GM21526 (cell line): ENCODE data around the gene CACNA1G.

Experiments used
- ATAC-seq: cut with Tn5 transposase; IDR thresholded peaks from one replicate; pipeline ENCODE4 v1.9.1; 2021; ENCODE audit warnings: moderate library complexity; ENCODE audit not compliant: unreplicated experiment, low FRiP score

The CACNA1G gene

GRCh38 chr17:50533185-50533584 is 27.3 kb upstream of the CACNA1G start:
- ATAC-seq = no peak

- no peak for ATAC-seq
Measured at GRCh38 chr17:50533720-50534148, 26.8 kb upstream of the CACNA1G start.

- no peak for ATAC-seq
Measured at GRCh38 chr17:50534222-50534978, 26.1 kb upstream of the CACNA1G start.

- no peak for ATAC-seq
Measured at GRCh38 chr17:50534979-50535326, 25.6 kb upstream of the CACNA1G start.

- no peak for ATAC-seq
Measured at GRCh38 chr17:50535407-50535806, 25.1 kb upstream of the CACNA1G start.

GRCh38 chr17:50536683-50537646 is 23.6 kb upstream of the CACNA1G start:
- no peak for ATAC-seq

GRCh38 chr17:50537721-50538548 is 22.6 kb upstream of the CACNA1G start:
- ATAC-seq = no peak

GRCh38 chr17:50538549-50539410 is 21.7 kb upstream of the CACNA1G start:
- ATAC-seq = no peak

GRCh38 chr17:50539762-50540559 is 20.6 kb upstream of the CACNA1G start:
- ATAC-seq = no peak

- ATAC-seq = no peak
Measured at GRCh38 chr17:50540560-50541401, 19.7 kb upstream of the CACNA1G start.

- no peak for ATAC-seq
Measured at GRCh38 chr17:50541402-50541715, 19.2 kb upstream of the CACNA1G start.

- peak; percentile 71 for ATAC-seq
Measured at GRCh38 chr17:50541716-50542688, 18.5 kb upstream of the CACNA1G start.

GRCh38 chr17:50542795-50543774 is 17.4 kb upstream of the CACNA1G start:
- no peak for ATAC-seq

GRCh38 chr17:50544516-50544915 is 16.0 kb upstream of the CACNA1G start:
- ATAC-seq = no peak

- ATAC-seq = no peak
Measured at GRCh38 chr17:50545311-50545710, 15.2 kb upstream of the CACNA1G start.

GRCh38 chr17:50546701-50547034 is 13.8 kb upstream of the CACNA1G start:
- ATAC-seq = no peak
